HG02970 (cell line): ENCODE data around the gene MBD3L1.

Experiments
- ATAC-seq: cut with Tn5 transposase; IDR thresholded peaks from one replicate; pipeline ENCODE4 v1.9.1; 2021; ENCODE audit warnings: mild to moderate bottlenecking, moderate library complexity, moderate number of reproducible peaks; ENCODE audit not compliant: unreplicated experiment, low FRiP score

Gene MBD3L1

DNA sequence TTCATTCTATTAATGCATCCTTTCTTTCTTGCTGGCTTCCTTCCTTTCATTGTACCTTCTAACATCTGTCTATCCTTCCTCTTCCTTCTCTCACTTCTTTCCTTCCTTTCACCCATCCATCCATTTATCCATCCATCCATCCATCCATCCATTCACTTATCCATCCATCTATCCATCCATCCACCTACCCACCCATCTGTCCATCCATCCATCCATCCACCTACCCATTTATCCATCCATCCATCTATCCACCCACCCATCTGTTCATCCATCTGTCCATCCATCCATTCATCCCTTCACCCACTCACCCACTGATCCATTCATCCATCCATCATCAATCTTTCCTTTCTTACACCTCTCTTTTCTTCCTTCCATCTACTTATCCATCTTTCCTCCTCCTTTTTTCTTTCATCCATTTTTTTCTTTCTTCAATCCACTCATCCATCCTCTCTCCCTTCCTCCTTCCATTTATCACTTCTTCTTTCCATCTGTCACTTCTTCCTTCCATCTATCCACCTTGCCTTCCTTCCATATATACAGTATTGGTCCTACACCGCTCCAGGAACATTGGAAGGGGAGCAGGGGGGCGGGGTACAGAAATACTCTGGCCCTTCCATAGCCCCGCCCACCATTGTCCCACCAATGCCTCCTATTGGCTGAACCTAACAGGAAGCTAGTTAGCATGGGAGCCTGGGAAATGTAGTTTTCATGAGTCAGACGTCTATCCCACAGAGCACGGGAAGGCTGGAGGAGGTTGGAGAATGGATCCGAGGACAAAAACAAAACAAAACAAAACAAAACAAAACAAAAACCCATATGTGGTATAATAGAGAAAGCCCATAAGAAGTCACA lies 45.9 kb downstream of the MBD3L1 start:
- ATAC-seq, result no peak

DNA sequence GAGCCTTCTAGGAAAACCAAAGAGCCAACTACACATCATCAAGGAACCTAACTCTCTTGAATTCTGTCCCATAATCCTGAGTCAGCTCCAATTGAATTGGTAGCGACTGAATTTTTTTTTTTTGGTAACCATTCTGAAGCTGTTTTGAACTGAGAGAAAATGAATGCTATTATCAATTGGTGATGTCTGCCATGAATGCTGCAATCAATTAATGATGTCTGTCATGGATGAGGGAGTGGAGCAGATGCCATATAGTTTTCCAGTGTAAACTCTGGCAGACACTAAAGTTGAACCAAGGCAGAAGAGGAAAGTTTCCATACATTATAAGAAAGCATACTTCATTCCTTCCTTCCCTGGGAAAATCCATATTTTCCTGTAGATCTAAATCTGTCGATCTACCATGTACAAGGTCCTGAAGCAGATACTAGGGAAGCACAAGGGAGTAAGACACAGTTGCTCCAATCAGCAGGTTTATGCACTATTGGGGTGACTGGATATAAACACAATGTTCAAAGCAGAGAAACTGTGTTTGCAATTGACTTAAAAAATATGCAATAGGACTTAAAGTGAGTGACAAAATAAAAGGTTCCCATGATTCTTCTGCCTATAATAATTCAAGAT lies 48.8 kb downstream of the MBD3L1 start:
- ATAC-seq, result no peak

DNA sequence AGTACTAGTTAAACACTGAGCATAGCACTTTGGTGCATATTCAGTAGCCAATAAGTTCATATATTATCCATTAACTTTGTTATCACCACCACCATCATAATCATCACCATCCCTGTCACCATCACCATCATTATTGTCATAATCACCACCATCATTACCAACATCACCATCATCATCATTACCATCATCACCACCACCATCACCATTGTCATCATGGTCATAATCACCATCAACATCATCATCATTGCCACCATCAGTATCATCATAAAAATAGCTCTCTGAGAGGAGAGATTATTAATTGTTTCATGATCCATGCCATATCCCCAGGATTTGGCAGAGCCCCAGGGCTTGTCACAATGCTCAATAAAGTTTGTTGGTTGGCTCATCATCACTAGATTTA lies 49.3 kb downstream of the MBD3L1 start:
- ATAC-seq, result no peak

DNA sequence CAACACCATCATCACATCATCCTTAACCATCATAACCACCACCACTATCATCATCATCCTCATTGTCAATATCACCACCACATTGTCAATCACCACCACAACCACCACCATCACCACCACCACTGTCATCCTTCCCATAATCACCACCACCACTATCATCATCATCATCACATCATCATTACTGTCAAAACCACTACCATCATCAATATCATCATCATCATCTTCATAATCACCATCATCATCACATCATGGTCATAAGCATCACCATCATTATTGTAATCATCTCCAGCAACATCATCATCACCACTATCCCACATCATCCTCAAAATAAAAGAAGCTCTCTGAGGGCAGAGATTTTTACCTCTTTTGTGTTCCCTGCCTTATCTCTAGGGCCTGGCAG lies 52.2 kb downstream of the MBD3L1 start:
- no peak for ATAC-seq

DNA sequence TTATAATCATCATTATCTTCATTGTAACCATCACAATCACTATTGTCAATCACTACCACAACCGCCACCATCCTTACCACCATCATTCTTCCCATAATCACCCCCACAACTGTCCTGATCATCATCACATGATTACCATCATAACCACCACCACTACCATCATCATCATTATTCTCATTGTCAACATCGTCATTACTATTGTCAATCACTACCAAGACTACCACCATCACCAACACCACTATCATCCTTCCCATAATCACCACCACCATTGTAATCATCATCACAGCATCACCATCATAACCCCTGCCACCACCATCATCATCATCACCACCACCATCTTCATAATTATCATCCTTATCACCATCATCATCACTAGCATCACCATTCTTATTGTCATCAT lies 55.2 kb downstream of the MBD3L1 start:
- no peak for ATAC-seq

DNA sequence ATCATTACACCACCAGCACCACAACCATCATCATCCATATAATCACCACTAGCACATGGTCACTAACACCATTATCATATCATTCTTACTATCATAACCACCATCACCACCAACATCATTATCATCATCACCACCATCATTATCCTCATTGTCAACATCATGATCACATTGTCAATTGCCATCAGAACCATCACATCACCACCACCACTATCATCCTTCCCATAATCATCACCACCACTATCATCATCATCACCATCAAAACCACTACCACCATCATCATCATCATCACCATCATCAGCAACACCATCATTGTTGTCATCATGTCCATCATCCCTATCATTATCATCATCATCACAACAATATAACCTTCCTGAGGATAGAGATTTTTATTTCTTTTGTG lies 58.1 kb downstream of the MBD3L1 start:
- no peak for ATAC-seq
